ENCODE data around the gene GOLGA3. TPM values are rescaled to one million over a fixed set of nuclear protein-coding genes. Genes with fewer than 3 reads are reported as not detected.

GOLGA3 gene
- total and polyA plus RNA-seq, 4 donors: 5.0 to 43.0 (median 15.8) TPM

DNA sequence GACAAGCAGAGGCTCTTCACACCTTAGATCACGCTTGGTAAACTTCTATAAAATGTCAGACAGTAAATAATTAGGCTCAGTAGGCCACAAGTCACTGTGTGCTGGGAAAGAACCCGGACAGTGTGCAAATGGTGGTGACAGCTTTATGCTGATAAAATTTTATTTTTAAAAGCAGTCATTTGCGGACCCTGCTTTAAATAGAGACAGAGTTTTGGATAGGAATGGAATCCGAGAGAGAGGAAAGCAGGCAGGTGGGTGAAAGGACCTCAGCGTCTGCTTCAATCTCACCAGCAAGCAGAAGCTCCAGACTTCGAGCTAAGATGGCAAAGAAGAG is 88.4 kb downstream of the GOLGA3 start:
- H3K9me3 ChIP-seq (ENCODE audit: control insufficient read depth in 4 of 4, low read length in 3 of 4): no peaks in the 10 kb centered on the region
- no peaks in the 10 kb centered on the region for H3K4me1 ChIP-seq (ENCODE audit: control insufficient read depth in 4 of 4, insufficient read depth in 4 of 4, low read length in 3 of 4)
- WGBS: 93% methylated on average over 6 of the region's 6 CpGs
- no peak for DNase-seq (ENCODE audit: low spot score)
- H3K27ac ChIP-seq (ENCODE audit: low read depth in 1 of 2, low read length in 2 of 2): no peak overlapping the region
- no peaks in the 10 kb centered on the region for H3K27me3 ChIP-seq (ENCODE audit: control insufficient read depth in 4 of 4, insufficient read depth in 4 of 4, low read length in 3 of 4)
- no peak overlapping the region for H3K4me3 ChIP-seq (ENCODE audit: low read depth in 1 of 3, low read length in 3 of 3)
- TF ChIP-seq, protein P1, sequence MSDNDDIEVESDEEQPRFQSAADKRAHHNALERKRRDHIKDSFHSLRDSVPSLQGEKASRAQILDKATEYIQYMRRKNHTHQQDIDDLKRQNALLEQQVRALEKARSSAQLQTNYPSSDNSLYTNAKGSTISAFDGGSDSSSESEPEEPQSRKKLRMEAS (IDR thresholded peaks at IDR 0.05): no peak
- TF ChIP-seq FOXA1 (IDR thresholded peaks at IDR 0.05) (no peak), HNF4G (IDR thresholded peaks at IDR 0.05) (no peak), RAD21 (IDR thresholded peaks at IDR 0.05) (no peak), FOXA2 (IDR thresholded peaks at IDR 0.05) (no peak), GABPA (IDR thresholded peaks at IDR 0.05 in 1 of 2, conservative IDR thresholded peaks at IDR 0.05 in 1 of 2) (no peak), SP1 (IDR thresholded peaks at IDR 0.05) (no peak), JUND (IDR thresholded peaks at IDR 0.05) (no peak), ZBTB33 (IDR thresholded peaks at IDR 0.05) (no peak)
- no peak overlapping the region for H3K9ac ChIP-seq (ENCODE audit: low read depth in 1 of 2, low read length in 2 of 2)
- peaks cover 15 to 80% (median 53%) of the 10 kb centered on the region in 4 donors for H3K36me3 ChIP-seq (ENCODE audit: control insufficient read depth in 4 of 4, insufficient read depth in 3 of 4, low read depth in 1 of 4, low read length in 3 of 4)

DNA sequence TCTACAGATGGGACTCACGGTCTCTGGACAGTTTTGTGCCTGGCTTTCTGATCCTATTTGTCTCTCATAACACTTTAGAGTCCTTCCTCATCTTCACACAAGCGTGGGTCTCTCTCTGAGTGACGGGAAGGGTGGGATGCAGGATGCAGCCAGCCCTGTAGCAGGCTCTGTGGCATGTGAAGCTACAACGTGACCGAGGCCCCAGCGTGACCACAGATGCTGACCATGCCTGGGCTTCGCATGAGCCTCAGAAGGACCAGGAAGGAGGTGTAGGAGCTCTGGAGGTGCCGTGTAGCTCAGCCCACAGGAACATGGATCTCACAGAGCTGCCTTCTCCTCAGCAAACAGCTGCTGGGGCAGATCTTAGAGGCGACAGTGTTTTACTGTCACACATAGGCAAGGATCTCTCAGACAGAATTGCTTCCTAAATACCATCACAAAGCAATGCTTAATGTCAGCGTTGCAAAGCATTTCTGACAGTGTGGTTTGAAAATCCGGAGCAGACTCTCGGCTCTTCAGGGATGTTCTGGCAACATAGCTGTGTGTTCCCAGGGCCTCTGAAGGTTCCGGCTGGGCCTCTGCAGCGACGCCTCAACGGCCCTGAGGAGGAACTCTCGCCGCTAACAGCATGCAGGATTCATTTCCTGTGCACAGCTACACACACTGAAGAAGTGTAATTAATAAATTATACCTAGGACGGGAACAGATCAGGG is 88.9 kb downstream of the GOLGA3 start:
- peaks cover 13 to 81% (median 55%) of the 10 kb centered on the region in 4 donors for H3K36me3 ChIP-seq (ENCODE audit: control insufficient read depth in 4 of 4, insufficient read depth in 3 of 4, low read depth in 1 of 4, low read length in 3 of 4)
- no peak overlapping the region for H3K9ac ChIP-seq (ENCODE audit: low read depth in 1 of 2, low read length in 2 of 2)
- no peaks in the 10 kb centered on the region for H3K27me3 ChIP-seq (ENCODE audit: control insufficient read depth in 4 of 4, insufficient read depth in 4 of 4, low read length in 3 of 4)
- H3K4me3 ChIP-seq (ENCODE audit: low read depth in 1 of 3, low read length in 3 of 3): no peak overlapping the region
- H3K9me3 ChIP-seq (ENCODE audit: control insufficient read depth in 4 of 4, low read length in 3 of 4): no peaks in the 10 kb centered on the region
- no peak for DNase-seq (ENCODE audit: low spot score)
- TF ChIP-seq GABPA (IDR thresholded peaks at IDR 0.05 in 1 of 2, conservative IDR thresholded peaks at IDR 0.05 in 1 of 2) (no peak), FOXA1 (IDR thresholded peaks at IDR 0.05) (no peak), ZBTB33 (IDR thresholded peaks at IDR 0.05) (no peak), RAD21 (IDR thresholded peaks at IDR 0.05) (no peak), HNF4A (conservative IDR thresholded peaks at IDR 0.05) (no peak), EGR1 (IDR thresholded peaks at IDR 0.05; ENCODE audit: low read depth in 2 of 2) (no peak), YY1 (IDR thresholded peaks at IDR 0.05) (no peak), SP1 (IDR thresholded peaks at IDR 0.05) (no peak), RXRA (IDR thresholded peaks at IDR 0.05) (no peak), REST (IDR thresholded peaks at IDR 0.05) (no peak), JUND (IDR thresholded peaks at IDR 0.05) (no peak), HNF4G (IDR thresholded peaks at IDR 0.05) (no peak), NR2F2 (IDR thresholded peaks at IDR 0.05) (no peak)
- TF ChIP-seq, protein P2, sequence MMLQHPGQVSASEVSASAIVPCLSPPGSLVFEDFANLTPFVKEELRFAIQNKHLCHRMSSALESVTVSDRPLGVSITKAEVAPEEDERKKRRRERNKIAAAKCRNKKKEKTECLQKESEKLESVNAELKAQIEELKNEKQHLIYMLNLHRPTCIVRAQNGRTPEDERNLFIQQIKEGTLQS (IDR thresholded peaks at IDR 0.05): no peak
- TF ChIP-seq, protein P3, sequence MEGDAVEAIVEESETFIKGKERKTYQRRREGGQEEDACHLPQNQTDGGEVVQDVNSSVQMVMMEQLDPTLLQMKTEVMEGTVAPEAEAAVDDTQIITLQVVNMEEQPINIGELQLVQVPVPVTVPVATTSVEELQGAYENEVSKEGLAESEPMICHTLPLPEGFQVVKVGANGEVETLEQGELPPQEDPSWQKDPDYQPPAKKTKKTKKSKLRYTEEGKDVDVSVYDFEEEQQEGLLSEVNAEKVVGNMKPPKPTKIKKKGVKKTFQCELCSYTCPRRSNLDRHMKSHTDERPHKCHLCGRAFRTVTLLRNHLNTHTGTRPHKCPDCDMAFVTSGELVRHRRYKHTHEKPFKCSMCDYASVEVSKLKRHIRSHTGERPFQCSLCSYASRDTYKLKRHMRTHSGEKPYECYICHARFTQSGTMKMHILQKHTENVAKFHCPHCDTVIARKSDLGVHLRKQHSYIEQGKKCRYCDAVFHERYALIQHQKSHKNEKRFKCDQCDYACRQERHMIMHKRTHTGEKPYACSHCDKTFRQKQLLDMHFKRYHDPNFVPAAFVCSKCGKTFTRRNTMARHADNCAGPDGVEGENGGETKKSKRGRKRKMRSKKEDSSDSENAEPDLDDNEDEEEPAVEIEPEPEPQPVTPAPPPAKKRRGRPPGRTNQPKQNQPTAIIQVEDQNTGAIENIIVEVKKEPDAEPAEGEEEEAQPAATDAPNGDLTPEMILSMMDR (IDR thresholded peaks at IDR 0.05; ENCODE audit: low read depth, low read length, missing input control): no peak
- H3K27ac ChIP-seq (ENCODE audit: low read depth in 1 of 2, low read length in 2 of 2): no peak overlapping the region
- no peaks in the 10 kb centered on the region for H3K4me1 ChIP-seq (ENCODE audit: control insufficient read depth in 4 of 4, insufficient read depth in 4 of 4, low read length in 3 of 4)
- WGBS: 92% methylated on average over 19 of the region's 19 CpGs
